ENCODE data around the gene PPARG. TPM values are rescaled to one million over a fixed set of nuclear protein-coding genes. Genes with fewer than 3 reads are reported as not detected.

The PPARG gene
- total and polyA plus RNA-seq, 2 of the 13 experiments (the other 11 are each of a cell fraction or from before 2014, with no cell fraction given) = 13.9 to 58.3 TPM

- TF ChIP-seq HMGA1 (CRISPR knock-in tag; conservative IDR thresholded peaks at IDR 0.05) = no peak
- no peak for TF ChIP-seq XBP1 (CRISPR knock-in tag; IDR thresholded peaks at IDR 0.05)
- TF ChIP-seq ZBTB39 (CRISPR knock-in tag; IDR thresholded peaks at IDR 0.05) = no peak
- no peak for TF ChIP-seq GATAD2A (CRISPR knock-in tag; IDR thresholded peaks at IDR 0.05)
These were observed 170.0 kb downstream of the PPARG start (continued) for GRCh38 chr3:12458901-12459300.

GRCh38 chr3:12460127-12460526 lies 171.3 kb downstream of the PPARG start:
- ATAC-seq (no peak), FAIRE-seq (no peak), DNase-seq (ENCODE audit: low spot score) (no peak)
- no peak overlapping the region for H3K9ac ChIP-seq (ENCODE audit: insufficient read depth, low read depth, low read length)
- H2AFZ ChIP-seq (ENCODE audit: low read length) = no peak overlapping the region
- BruUV-seq (replicated peaks) = no TSS peak
- no peak overlapping the region for H3K4me3 ChIP-seq (replicated peaks in 1 of 3; ENCODE audit: insufficient read depth in 1 of 3, low read depth in 2 of 3, low read length in 3 of 3)
- no peaks in the 10 kb centered on the region for H3K9me3 ChIP-seq (ENCODE audit: low read length)
- in situ Hi-C loops (cut with HindIII; ENCODE audit: extremely low pct_ligation_motif_present, low pct_unique_long_range_greater_than_20kb) (no loop called here), intact Hi-C loops (cut with micrococcal nuclease; ENCODE audit: unreplicated experiment) (no loop called here)
- H3K79me2 ChIP-seq (ENCODE audit: insufficient read depth, low read length) = no peaks in the 10 kb centered on the region
- whole genome bisulfite sequencing (ENCODE audit: low lambda C conversion rate) = 85% methylated on average over 3 of the region's 3 CpGs
- ChIA-PET POLR2A (no interaction called here), CTCF (ENCODE audit: low intra/inter-chr PET ratio, low total read pairs) (no interaction called here)
- no peaks in the 10 kb centered on the region for H3K27me3 ChIP-seq (ENCODE audit: control insufficient read depth in 1 of 2, insufficient read depth in 2 of 2, low read length in 2 of 2)
- H4K20me1 ChIP-seq (ENCODE audit: insufficient read depth, low read length) = no peaks in the 10 kb centered on the region
- H3K36me3 ChIP-seq (replicated peaks in 1 of 2; ENCODE audit: control insufficient read depth in 1 of 2, insufficient read depth in 2 of 2, low read length in 2 of 2) = no peaks in the 10 kb centered on the region
- no peak overlapping the region for H3K27ac ChIP-seq (ENCODE audit: extremely low read length, insufficient read depth, low read length)
- peaks cover 83% of the 10 kb centered on the region for H3K4me1 ChIP-seq (ENCODE audit: insufficient read depth, low read length)
- H3K4me2 ChIP-seq (ENCODE audit: low read depth, low read length) = no peak overlapping the region
- TF ChIP-seq ZNF136 (CRISPR knock-in tag; IDR thresholded peaks at IDR 0.05; ENCODE audit: low read depth) = no peak
- no peak for TF ChIP-seq FOXJ3 (CRISPR knock-in tag; IDR thresholded peaks at IDR 0.05; ENCODE audit: borderline replicate concordance)
- peak; percentile 18; the same call in 1 of the 2 replicates for TF ChIP-seq HNF4A (CRISPR knock-in tag; IDR thresholded peaks at IDR 0.05)
- no peak for TF ChIP-seq CBX1 (IDR thresholded peaks at IDR 0.05; ENCODE audit: low read depth)
- TF ChIP-seq GABPA (IDR thresholded peaks at IDR 0.05; ENCODE audit: low read depth, low read length) = no peak
- no peak for TF ChIP-seq GABPA (CRISPR knock-in tag; IDR thresholded peaks at IDR 0.05; ENCODE audit: low read depth)
- peak; percentile 30; the same call in 1 of the 2 replicates for TF ChIP-seq ZNF501 (CRISPR knock-in tag; IDR thresholded peaks at IDR 0.05)
- peak; percentile 25; the same call in 1 of the 2 replicates for TF ChIP-seq HNF1B (CRISPR knock-in tag; IDR thresholded peaks at IDR 0.05)
- TF ChIP-seq ZNF703 (CRISPR knock-in tag; IDR thresholded peaks at IDR 0.05; ENCODE audit: borderline replicate concordance) = no peak
- TF ChIP-seq ZNF766 (CRISPR knock-in tag; IDR thresholded peaks at IDR 0.05; ENCODE audit: borderline replicate concordance) = no peak
- no peak for TF ChIP-seq YEATS4 (CRISPR knock-in tag; IDR thresholded peaks at IDR 0.05; ENCODE audit: borderline replicate concordance)

Measured in HepG2 (cell line).